Measurements from ENCODE around the gene TTI1. TPM values are rescaled to one million over a fixed set of nuclear protein-coding genes. Genes with fewer than 3 reads are reported as not detected.

The TTI1 gene
- total RNA-seq, 1 donor from 2014 or later = 10.6 TPM

DNA sequence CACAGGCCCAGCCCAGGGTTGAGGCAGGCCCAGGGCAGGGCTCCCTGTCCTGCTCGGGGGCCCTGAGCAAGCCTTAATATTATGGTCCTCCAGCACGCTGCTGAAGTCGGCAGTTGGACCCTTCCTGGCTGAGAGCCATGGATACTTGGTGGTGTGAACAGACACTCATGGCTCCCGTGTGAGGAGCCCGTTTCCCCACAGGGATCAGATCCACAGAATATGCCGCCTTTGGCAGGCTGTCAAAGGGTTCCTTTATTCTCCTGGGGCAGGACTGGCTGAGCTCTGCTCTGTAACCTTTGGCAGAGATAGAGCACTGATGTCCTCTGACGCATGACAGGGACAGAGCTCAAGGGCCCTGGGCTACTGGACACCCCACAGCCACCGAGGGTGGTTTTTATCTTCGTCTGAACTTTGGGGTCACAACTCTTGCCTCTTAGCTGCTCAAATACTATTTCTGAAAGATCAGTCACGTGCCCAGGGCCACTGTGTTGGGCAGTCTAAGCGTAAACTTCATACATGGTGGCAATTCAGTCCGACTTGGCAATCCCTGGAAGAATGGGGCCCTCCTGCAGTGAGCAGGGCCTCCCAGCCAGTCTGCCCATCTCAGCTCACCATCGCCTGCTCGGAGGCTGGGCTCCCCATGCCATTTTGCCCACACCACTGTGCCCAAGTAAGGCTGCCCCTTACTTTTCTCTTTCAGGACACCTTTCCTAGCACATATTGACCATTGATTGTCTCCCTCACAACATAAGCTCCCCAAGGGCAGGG lies 49.1 kb downstream of the TTI1 start:
- Mint-ChIP-seq H3K27me3 (ENCODE audit: low read depth) (no peaks in the 10 kb centered on the region), H3K9me3 (ENCODE audit: low read depth) (no peaks in the 10 kb centered on the region), H3K4me1 (ENCODE audit: low read depth) (peaks cover 35% of the 10 kb centered on the region), H3K36me3 (ENCODE audit: low read depth) (peaks cover 10% of the 10 kb centered on the region), H3K27ac (ENCODE audit: unreplicated experiment) (no peak overlapping the region), H3K4me3 (ENCODE audit: unreplicated experiment) (no peak overlapping the region)
- DNase-seq (ENCODE audit: low spot score) = no peak
- TF ChIP-seq, protein P1, sequence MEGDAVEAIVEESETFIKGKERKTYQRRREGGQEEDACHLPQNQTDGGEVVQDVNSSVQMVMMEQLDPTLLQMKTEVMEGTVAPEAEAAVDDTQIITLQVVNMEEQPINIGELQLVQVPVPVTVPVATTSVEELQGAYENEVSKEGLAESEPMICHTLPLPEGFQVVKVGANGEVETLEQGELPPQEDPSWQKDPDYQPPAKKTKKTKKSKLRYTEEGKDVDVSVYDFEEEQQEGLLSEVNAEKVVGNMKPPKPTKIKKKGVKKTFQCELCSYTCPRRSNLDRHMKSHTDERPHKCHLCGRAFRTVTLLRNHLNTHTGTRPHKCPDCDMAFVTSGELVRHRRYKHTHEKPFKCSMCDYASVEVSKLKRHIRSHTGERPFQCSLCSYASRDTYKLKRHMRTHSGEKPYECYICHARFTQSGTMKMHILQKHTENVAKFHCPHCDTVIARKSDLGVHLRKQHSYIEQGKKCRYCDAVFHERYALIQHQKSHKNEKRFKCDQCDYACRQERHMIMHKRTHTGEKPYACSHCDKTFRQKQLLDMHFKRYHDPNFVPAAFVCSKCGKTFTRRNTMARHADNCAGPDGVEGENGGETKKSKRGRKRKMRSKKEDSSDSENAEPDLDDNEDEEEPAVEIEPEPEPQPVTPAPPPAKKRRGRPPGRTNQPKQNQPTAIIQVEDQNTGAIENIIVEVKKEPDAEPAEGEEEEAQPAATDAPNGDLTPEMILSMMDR (IDR thresholded peaks at IDR 0.05) = no peak

DNA sequence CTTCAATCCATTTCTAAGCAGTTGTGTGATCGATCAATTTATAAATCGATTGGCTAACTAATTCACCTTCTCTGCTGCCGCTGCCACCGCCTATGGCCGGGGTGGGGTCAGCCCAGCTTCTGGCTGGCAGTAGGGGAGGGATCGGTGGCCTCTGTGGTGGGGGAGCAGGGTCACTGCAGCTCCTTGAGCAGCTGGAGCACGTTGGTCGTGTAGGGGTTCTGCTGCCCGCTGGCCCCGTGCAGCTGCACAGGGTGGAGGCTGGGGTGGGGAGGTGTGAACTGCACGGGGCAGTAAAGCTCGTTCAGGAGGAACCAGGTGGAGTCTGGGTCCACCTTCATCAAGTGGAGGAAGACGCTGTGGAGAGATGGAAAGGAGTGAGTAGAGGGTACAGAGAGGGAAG lies 50.0 kb downstream of the TTI1 start:
- DNase-seq (ENCODE audit: low spot score) = no peak
- Mint-ChIP-seq H3K9me3 (ENCODE audit: low read depth) (no peaks in the 10 kb centered on the region), H3K4me3 (ENCODE audit: unreplicated experiment) (no peak overlapping the region), H3K27ac (ENCODE audit: unreplicated experiment) (no peak overlapping the region), H3K4me1 (ENCODE audit: low read depth) (peaks cover 26% of the 10 kb centered on the region), H3K27me3 (ENCODE audit: low read depth) (peaks cover 1% of the 10 kb centered on the region), H3K36me3 (ENCODE audit: low read depth) (peaks cover 10% of the 10 kb centered on the region)
- TF ChIP-seq, protein P1 (IDR thresholded peaks at IDR 0.05) = no peak

DNA sequence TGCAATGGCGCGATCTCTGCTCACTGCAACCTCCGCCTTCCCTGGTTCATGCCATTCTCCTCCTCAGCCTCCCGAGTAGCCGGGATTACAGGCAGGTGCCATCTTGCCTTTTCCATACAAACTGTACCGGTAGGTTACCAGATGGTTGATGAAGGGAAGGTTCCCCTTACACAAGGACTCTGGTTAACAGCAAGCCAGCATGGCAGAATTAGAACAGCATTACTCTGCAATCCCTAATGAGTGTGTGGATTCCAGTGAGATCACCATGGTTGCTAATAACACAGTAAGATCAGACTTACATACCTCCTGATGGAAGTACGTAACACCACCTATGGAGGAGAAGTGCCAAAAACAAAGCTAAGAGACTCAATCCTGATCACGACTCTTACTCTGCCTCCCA lies 51.7 kb downstream of the TTI1 start:
- H3K27ac Mint-ChIP-seq (ENCODE audit: unreplicated experiment) = no peak overlapping the region
- TF ChIP-seq, protein P1 (IDR thresholded peaks at IDR 0.05) = no peak
- no peak overlapping the region for H3K4me3 Mint-ChIP-seq (ENCODE audit: unreplicated experiment)
- H3K36me3 Mint-ChIP-seq (ENCODE audit: low read depth) = peaks cover 10% of the 10 kb centered on the region
- DNase-seq (ENCODE audit: low spot score) = no peak
- H3K9me3 Mint-ChIP-seq (ENCODE audit: low read depth) = no peaks in the 10 kb centered on the region
- peaks cover 12% of the 10 kb centered on the region for H3K4me1 Mint-ChIP-seq (ENCODE audit: low read depth)
- peaks cover 6% of the 10 kb centered on the region for H3K27me3 Mint-ChIP-seq (ENCODE audit: low read depth)

DNA sequence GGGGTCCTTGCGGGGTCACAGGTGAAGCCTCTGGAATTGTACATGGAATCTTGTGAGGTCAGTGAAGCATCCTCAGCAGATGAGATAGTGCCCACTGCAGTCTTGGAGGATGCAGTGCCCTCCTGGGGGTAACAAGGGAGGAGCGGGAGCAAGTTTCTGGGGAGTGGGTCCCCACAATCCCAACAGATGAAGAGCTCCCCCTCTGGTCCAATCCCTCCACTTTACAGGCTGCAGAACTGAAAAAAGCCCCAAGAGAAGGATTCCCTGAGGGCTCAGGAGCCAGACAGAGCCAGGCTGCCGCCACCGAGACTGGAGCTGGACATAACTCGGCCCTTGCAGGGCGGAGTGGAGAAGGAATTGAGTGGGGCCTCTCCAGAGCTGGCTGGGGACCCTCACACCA lies 52.4 kb downstream of the TTI1 start:
- H3K9me3 Mint-ChIP-seq (ENCODE audit: low read depth) = no peaks in the 10 kb centered on the region
- H3K27me3 Mint-ChIP-seq (ENCODE audit: low read depth) = peaks cover 6% of the 10 kb centered on the region
- TF ChIP-seq, protein P1 (IDR thresholded peaks at IDR 0.05) = no peak
- H3K27ac Mint-ChIP-seq (ENCODE audit: unreplicated experiment) = no peak overlapping the region
- H3K4me1 Mint-ChIP-seq (ENCODE audit: low read depth) = peaks cover 5% of the 10 kb centered on the region
- no peak for DNase-seq (ENCODE audit: low spot score)
- H3K4me3 Mint-ChIP-seq (ENCODE audit: unreplicated experiment) = no peak overlapping the region
- H3K36me3 Mint-ChIP-seq (ENCODE audit: low read depth) = peaks cover 10% of the 10 kb centered on the region

DNA sequence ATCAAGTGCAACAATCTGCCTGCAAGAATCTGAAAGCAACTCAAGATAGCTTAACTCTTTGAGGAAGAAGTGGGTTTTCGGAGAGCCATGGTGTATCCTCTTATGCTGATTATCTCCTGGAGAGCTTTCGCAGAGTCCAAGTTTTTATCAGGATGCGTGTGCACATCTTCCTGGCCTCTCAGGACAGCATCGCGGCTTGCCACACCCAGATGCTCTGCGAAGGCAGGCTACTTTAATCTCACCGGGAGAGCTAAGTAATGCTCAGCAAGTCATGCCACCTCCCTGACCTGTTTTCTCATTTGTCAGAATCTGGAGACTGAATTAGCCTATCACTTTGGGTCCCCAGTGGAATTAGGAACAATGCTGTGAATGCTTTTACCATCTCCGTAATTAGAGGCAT lies 52.9 kb downstream of the TTI1 start:
- TF ChIP-seq, protein P1 (IDR thresholded peaks at IDR 0.05) = no peak
- Mint-ChIP-seq H3K4me1 (ENCODE audit: low read depth) (peaks cover 3% of the 10 kb centered on the region), H3K27me3 (ENCODE audit: low read depth) (peaks cover 6% of the 10 kb centered on the region), H3K4me3 (ENCODE audit: unreplicated experiment) (no peak overlapping the region), H3K36me3 (ENCODE audit: low read depth) (peaks cover 10% of the 10 kb centered on the region), H3K27ac (ENCODE audit: unreplicated experiment) (no peak overlapping the region), H3K9me3 (ENCODE audit: low read depth) (no peaks in the 10 kb centered on the region)
- no peak for DNase-seq (ENCODE audit: low spot score)

Data from chondrocyte (in vitro differentiated cells).